PC-3 (cell line): ENCODE measurements around the gene CYRIA.

Source experiments
- CTCF ChIP-seq: fragments of 300-600 bp; sonication (generic); conservative IDR thresholded peaks from 2 replicates; pipeline ENCODE4 v1.5.1; 2017; ENCODE audit warnings: antibody characterized with exemption, low read depth, mild to moderate bottlenecking, low read length
- EZH2 ChIP-seq: fragments of 300-600 bp; sonication (generic); IDR thresholded peaks from one replicate; pipeline ENCODE4 v1.6.1; 2017; ENCODE audit warnings: antibody characterized with exemption, mild to moderate bottlenecking, low read length; ENCODE audit not compliant: unreplicated experiment
- EZH2phosphoT487 ChIP-seq: fragments of 300-600 bp; sonication (generic); IDR thresholded peaks from 2 replicates; pipeline ENCODE4 v1.6.1; 2018; ENCODE audit warnings: mild to moderate bottlenecking, antibody characterized with exemption, low read length, borderline replicate concordance

DNA sequence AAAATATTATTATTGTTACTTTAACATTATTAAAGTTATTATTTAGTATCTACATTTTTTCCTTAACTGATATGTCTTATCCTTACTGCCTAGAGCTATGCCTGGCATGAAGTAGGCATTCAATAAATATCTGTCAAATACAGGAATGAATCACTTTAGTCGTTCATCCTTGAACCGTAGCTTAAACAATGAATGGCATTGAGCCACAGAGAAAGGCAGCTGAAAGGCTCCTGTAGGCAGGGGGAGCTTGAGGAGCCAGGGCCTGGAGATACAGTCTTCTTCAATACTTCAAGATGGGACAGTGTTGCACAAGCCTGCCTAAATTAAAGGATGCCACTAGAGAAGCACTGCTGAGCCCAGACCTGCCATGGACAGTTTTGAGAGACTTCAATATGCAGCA lies 22.5 kb downstream of the CYRIA start:
- TF ChIP-seq CTCF (no peak), EZH2 (no peak), EZH2phosphoT487 (no peak)
